DMS 273 (cell line): ENCODE measurements around the gene TK2.
"Not testable (repeated sequence)": the region's sequence is repeated elsewhere in the genome, so short reads cannot be mapped to it uniquely, and the experiment has no call there.

Source experiments
- DNase-seq: peaks from one replicate; lab custom pipeline; 2025; ENCODE audit not compliant: unreplicated experiment; lab: John Stamatoyannopoulos, UW

The TK2 gene

DNA sequence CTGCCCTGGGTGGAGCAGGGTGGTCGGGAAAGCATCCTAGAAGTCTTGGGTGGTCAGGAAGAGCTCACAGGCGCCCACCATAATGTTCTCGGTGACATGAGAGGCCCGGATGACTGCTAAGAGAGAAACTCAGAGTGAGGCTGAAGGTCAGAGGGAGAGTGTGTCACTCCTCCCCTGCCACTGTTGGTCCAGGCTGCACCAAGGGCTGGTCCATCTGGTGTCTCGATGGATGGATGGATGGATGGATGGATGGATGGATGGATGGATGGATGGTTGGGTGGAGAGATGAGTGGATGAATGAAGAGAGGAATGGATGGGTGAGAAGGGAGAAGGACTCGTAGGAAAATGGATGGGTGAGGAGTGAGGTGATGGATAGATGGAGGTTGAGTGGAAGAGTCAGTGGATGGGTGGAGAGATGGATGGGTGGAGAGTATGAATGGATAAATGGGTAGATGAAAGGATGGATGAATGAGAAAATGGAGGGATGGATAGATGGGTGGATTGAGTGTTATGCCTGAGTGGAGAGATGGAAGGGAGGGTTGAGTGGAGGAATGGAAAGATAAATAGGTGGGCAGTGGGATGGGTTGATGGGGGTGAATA is 79.9 kb downstream of the TK2 start:
- DNase-seq: no peak

DNA sequence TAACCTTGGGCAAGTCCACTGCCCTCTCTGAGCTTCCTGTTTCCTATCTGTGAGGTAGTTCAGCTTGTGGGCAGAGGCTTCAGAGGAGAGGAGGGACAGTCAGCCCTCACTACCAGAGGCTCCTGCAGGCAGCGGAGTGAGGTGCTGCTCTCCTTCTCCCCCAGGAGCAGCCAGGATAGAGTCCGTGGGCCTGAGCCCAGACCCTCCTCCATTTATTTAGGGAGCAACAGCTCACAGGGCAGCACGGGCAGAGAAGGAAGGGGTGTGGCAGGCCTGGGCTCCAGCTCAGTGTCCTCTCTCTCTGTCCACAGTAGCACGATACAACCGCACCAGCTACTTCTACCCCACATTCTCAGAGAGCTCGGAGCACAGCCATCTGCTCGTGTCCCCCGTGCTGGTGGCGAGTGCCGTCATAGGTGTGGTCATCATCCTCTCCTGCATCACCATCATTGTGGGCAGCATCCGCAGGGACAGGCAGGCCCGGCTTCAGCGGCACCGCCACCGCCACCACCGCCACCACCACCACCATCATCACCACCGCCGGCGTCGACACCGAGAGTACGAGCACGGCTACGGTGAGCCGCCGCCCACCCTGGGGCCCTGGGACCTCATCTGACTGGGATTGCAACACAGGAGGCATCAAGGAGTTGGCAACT is 80.5 kb downstream of the TK2 start:
- no peak for DNase-seq

DNA sequence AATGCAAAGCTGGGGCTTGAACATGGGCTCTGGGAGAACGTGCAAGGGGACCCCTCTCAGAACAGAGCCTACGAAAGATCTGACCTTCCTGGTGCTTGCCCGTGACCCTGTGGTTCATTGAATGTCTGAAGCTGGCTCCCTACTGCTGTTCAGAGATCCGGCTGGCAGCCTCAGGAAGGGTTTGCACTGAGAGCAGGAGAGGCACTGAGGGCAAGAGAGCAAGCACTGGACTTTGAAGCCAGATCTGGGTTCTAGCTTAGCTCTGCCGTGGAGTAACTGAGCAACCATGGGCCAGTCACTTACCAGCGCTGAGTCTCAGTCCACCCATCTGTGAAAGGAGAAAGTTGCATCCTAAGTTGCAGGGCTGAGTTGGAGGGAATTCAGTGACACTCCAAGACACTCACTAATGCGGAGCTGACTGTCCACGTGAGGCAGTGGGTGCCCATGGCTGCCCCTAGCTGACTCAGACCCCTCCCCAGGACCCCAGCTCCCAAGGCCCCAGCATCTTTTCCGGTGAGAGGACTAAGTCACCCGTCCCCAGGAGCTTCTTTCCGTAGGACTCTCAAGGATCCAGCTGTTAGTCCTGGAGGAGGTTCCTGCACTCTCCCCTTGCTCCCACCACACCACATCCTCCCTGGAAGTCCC is 81.5 kb downstream of the TK2 start:
- DNase-seq: no peak

DNA sequence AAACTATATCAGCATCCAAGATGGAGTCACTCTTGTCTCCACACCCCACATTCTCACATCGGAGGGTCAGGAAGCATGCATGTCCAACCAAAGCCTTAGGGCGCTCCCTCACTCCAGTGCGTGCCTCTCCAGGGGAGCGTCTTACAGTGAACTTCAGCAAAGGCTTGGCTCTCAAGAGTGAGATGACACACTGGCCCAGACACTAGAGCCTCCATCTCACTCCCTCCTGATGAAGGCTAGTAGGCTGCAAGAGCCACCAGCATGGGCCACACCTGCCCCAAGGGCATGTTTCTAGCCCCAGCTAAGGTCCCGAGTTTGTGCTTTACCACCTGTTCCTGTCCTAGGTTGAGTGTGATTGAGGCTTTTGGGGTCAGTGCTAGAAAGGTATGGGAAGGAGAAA is 82.3 kb downstream of the TK2 start:
- no peak for DNase-seq

DNA sequence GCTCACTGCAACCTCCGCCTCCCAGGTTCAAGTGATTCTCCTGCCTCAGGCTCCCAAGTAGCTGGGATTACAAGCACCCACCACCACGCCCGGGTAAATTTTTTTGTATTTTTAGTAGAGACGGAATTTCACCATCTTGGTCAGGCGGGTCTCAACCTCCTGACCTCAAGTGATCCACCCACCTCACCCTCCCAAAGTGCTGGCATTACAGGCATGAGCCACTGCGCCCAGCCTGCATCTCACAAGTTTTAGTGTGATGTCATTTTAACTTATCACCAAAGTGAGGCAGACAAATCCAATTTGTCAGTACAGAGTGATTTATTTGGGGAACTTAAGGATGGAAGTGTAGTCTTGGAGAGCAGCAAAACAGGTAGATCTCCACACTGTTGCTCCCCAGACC is 83.3 kb downstream of the TK2 start:
- not testable (repeated sequence) for DNase-seq

DNA sequence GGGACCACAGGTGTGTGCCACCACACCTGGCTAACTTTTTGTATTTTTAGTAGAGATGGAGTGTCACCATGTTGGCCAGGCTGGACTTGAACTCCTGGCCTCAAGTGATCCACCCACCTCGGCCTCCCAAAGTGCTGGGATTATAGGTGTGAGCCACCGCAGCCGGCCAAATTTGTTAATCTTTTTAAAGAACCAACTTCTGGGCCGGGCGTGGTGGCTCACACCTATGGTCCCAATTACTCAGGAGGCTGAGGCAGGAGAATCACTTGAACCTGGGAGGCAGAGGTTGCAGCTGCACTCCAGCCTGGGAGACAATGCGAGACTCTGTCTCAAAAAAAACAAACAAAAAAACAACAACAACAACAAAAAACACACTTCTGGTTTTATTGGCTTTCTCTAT is 84.0 kb downstream of the TK2 start:
- DNase-seq: not testable (repeated sequence)

DNA sequence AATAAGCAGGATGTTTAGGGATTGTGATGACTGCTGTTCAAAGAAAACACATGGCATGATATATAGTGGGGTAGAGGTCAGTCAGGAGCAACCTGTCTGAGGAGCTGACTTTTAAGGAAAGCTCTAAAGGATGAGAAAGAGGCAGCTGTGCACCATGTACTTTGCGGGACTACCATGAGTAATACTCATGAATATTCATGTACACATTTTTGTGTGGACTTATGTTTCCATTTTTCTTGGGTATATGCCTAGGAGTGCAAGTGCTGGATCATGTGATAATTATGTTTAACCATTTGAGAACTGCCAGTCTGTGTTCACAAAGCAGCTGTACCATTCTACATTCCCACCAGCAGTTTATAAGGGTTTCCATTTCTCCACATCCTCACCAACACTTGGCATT is 87.0 kb downstream of the TK2 start:
- peak; percentile 79 for DNase-seq

DNA sequence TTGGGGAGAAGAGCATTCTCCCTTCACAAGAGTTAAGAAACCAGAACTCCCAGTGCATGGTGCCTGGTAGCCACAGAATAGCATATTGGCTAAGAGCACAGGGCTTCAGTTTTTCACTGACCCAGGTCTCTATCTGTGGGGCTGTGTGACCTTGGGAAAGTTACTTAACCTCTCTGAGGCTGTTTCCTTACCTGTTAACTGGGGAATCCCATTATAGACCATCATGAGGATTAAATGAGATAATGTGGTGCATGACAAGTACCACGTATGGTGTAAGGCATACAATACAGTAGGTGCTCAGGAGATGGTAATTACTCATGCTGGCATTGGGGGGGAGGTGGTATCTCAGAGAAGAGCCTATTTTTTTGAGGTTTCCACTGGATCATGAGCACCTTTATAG is 89.2 kb downstream of the TK2 start:
- DNase-seq: no peak

DNA sequence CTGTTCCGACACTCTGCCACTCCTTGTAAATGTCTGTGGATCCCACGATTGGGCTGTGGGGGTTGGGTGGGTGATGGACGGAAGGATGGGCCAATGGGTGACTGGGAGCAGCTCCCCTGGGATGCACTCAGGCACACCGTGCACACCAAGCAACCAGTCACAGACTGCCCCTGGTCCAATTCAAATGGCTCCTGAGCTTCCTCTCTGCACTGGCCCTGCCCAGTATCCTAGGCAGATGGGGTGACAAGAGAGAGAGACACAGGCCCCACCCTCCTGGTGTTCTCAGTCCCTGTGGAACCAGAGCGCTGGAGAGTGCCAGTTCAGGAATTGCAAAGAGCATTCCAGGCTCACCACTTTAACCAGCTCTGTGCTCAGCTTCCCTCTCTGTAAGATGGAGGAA is 90.0 kb downstream of the TK2 start:
- peak; percentile 56 for DNase-seq

DNA sequence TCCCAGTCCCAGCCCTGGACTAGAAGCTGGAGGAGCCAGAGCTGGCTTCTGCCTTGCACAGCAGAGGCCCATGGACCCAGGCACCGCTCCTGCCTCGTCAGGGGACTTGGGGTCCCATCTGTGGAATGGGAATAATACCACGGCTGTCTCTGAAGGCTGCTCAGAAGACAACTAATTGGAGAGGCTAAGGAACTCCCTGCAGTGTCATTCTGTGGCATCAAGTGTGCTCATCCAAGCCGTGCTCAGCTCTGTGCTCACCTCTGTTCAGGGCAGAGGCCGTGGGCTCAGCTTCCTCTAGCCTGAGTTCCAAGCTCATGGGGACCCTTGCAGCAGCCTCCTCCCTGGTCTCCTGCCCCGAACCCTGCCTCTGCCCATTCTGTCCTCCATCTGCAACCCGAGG is 91.1 kb downstream of the TK2 start:
- DNase-seq: no peak

DNA sequence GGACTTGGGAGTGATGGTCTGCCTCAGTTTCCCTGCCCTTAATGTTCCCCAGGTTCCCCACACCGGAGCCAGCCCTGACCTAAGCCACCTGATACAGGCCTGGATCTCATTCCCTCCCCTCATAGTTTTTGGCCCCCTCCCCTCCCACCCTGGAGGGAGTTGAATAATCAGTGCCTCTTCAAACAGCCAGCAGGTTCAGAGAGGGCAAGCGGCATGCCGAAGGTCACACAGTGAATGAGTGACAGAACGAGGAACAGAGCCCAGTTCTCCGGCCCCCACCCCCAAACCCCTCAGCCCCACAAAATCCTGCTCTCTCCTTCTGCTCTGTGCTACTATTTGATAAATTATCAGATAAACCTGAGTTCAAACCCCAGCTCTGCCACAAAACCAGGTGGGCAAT is 91.6 kb downstream of the TK2 start:
- DNase-seq: no peak
